NCI-H2081 treated with DMSO at 0.1 percent for 48 hours (cell line): ENCODE results near the gene FGD5.

Experiments
- DNase-seq: peaks from one replicate; lab custom pipeline; 2025; lab: John Stamatoyannopoulos, UW

FGD5 gene

DNA sequence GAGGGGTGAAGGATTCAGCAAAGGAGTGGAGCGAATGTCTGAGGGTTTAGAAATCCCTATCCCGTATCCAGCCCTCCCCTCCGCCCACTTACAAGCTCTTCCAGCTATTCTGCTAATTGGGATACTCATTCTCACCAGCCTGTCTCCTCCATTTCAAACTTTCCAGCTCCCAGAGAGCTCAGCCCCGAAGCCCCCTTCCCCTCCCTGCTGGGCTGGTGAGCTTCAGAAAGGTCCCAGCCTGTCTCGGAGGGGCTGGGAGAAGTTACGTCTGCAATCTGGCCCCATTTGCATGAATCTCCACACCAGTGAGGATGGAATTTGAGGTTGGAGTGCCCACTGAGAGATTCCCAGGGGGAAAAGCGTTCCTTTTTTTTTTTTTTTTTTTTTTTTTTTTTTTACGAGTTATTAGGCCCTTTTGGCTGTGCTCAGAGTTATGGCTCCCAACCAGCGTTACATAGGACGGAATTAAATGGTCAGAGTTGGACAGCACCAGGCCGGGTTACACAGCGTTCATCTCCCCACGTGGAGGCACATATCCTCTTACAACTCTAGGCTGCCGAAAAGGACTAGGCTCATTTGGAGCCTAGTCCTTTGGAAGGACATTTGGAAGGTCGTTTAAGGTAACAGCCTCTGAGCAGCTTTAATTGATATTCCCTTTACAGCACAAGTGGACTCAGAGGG is 34.6 kb downstream of the FGD5 start:
- no peak for DNase-seq

DNA sequence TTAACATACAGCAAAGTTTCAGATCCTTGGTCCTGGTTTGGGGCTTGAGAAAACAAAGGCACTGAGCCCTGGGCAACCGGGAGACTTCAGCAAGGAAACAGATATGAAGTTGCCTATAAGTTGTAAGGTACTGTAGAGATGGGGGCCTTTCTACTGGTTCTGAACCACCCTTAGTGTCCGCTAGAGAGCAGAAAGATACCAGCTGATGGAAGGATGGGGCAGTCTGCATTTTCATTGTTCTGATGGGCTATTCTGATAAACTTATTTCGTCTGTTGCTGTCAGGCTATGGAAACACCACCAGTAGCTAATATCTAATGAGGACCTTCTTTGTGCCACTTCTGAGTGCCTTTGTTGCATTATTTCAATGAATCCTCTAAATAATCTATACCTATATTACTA is 38.7 kb downstream of the FGD5 start:
- DNase-seq: no peak

DNA sequence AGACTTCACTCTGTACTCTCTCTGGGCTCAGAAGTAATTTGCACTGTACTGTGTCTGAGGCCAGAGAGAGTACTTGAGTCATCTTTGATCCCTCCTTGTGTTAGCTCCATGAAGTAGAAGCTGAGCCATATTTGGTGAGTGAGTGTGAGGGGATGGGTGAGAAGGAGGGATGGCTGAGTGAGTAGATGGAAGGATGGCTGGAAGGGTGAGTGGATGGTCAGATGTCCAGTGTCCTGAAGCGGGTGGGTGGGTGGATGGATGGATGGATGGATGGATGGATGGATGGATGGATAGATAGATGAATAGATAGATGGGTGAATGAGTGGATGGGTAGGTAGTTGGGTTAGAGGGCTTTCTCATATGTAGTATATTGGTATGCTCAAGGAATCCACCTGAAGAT is 39.3 kb downstream of the FGD5 start:
- DNase-seq: no peak

DNA sequence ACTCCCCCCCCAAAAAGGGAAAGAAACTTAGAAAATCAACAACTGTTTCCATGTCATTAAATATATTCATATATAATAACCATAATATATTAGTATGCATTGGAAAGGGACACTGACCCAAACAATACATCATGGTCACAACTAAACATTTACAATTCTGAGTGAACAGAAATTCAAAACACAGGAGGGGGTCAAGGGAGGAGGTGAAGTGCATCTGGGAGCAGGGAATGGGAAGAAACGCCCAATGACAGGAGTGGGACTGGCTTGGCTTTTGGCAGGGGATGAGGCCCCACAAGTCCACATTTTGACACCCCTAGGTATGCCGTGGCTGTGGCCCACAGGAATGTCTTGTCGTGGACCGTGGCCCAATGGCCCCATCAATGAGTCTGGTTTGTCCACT is 41.1 kb downstream of the FGD5 start:
- no peak for DNase-seq

DNA sequence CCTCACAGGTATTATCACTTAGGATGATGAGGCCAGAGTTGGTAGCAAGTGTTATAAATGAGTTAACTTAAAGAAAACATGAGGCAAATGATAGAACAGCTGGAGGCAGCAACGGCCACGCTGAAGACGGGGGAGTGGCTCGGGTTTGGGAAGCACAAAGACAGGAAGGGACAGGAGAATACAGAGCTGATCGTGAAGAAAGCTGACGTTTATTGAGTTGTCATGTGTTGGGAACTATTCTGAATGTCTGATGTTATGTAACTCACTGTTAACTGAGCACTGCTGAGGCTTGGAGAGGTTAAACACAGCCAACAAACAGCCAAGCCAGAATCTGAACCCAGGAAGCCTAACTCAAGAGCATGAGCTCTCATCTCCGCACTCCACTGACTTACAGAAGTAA is 42.3 kb downstream of the FGD5 start:
- no peak for DNase-seq

DNA sequence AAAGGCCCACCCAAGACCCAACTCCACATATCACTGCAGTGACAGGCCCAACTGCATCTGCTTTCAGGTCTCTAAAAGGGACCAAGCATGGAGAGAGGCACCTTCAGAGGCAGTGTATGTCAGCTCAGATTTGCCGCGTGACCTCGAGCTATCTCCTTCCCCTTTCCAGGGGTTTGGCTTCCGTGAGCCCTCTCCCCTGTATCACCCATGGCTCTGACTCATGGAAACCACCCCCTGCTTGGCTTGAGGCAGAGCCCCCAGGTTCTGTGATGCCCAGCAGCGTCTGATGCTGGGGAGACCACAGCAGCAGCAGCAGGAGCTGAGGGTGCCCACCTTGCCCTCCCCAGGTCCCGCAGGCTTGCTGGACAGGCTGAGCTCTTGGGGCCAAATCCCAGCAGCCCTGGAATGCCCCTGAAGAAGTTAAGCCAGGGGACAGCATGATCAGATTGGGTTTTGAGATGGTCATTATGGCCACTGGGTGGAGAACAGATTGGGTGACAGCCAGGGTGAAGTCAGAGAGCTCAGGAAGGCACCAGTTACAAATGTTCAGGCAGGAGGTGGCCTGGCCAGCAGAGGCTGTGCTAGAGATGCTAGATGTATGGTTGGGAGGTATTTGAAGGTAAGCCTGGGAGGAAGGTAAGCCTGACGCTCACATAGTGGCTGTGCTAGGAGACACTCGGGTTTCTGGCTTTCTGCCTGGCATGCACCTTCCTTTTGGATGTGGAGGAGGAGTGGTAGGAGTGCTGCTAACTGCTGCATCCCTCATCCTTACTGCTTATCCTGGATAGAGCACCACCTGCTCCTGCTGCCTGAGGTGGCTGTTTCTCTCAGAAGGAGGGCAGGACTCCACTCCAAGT is 42.9 kb downstream of the FGD5 start:
- DNase-seq: no peak

DNA sequence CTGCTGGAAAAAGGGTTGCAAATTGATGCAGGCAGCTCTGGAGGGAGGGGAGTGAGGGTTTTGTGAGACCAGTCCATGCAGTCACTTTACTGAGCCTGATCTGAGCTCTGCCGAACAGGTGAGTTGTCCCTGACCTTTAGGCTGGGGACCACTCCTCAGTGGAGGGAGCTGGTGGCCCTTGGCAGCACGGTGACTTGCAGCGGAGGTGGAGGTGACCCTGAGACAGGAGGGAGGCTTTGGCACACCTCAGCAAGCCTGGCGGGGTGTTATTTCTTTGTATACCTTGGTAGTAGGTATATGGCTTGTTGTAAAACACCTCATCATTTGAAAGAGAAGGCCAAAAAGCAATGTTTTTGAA is 43.5 kb downstream of the FGD5 start:
- no peak for DNase-seq

DNA sequence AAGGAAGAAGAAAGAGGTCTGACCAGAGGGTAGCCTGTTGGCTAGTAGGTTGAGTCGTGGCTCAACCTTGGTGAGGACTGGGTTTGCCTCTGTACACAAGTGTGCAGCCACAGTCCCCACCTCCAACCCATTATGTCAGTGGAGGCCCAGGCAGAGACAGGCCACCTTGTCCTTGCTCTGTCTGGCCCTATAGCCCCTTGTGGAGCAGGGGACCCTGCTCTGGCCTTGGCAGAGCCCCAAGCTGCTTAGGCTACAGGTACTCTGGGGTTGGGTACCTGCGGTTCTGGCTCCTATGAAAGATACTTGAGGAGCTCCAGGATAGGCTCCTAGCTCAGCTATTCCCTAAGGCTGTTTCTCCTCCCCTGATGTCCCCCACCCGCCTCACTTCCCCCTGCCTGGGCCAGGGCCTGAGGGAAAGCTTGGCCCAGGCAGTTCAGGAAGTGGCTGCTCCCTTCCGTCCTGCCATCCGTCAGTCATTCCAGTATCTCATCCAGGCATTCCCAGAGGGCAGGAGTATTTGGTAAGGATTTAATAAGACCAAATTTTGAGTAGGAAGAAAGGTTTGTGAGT is 44.0 kb downstream of the FGD5 start:
- no peak for DNase-seq

DNA sequence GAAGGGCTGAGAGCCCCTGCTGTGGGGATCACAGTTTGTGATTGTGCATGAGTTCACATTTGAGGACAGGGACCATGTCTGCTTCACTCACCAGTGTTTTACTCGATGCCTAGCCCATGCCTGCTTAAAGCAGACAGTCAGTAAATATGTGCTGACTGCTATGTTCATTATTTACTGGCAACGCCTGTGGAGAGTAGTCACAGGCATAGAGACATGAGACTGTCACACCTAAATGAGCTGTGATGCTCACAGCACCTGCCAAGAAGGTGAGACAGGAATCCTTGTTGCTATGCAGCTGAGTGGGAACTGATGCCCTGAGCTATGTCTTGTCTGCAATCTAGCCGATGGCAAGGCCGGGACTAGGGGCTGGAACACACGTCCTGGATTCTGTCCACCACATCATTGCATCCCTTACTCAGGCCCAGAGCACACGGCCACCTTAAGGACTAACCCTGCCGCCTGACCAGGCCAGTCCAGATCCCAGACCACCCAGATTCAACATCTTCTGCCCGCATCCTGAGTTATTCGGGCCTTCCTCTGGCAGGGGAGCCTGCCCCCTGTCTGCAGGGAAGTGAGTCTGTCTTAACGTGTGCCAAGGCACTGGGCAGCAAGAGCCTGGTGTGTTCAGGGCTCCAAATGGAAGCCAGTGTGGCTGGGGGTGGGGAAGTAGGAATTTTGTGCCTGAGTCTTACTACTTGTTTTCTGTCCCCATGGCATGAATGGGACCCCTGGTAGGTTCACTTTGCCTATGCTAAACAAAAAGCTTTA is 44.8 kb downstream of the FGD5 start:
- DNase-seq: no peak

DNA sequence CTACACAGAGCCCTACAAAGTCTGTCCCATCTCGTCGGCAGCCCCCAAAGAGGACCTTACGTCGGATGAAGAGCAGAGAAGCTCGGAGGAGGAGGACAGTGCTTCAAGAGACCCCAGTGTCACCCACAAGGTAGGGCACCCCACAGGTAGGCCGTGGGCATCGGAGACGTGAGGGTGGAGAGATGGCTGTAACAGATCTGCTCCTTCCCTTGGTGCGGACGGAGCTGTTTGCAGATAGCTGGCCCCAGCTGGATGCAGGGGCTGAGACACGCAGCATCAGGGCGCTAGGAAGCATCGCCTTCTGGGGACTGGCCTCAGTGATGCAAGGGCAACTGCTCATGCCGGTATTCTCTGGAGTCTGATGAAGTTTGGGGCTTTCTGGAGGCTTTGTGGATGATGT is 45.4 kb downstream of the FGD5 start:
- no peak for DNase-seq

DNA sequence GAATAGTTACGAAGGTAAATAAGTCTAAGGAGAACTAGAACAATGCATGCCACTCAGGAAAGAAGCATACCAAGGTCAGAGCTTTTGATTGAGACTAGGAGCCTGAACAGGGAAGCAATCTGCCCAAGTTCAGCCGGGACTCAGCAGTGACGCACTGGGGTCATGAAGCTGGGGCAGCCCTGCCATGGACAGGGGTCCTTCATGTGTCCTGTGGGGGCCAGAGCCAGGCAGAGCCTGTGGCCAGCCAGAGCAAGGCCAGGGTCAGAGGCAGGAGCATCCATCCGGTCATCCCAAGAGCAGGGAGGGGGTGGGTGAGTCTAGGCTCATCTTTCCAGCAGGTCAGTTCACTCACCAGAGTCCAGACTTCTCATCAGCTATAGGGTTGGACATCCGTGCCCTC is 47.9 kb downstream of the FGD5 start:
- DNase-seq: no peak

DNA sequence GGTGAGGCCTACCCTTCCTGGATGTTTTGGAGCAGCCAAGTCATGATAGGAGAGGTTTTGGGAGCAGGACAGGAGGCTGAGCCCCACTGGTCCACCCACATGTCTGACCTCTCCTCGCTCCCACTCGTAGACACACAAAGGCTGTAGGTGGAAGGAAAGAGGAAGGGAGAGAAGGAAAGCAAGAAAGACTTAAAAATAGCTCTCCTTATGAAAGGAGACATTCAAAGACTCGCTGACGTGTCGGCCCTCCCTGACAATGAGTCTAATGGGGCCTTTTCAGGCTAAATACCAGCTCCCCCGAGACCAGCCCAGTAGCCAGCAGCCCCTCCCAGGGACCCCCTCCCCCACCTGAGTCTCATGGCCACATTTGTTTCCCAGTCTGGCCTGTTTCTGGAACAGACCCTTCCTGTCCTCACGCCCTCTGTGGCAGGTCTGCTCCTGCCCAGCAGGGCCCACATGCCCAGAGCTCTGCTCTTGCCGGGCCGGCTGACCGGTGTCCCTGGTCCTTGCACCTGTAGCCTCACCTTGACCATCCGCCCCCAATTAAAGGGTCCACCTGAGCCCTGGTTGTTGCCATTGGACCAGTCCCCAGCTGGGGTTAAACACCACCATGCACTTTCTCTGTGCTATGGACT is 49.3 kb downstream of the FGD5 start:
- DNase-seq: no peak

DNA sequence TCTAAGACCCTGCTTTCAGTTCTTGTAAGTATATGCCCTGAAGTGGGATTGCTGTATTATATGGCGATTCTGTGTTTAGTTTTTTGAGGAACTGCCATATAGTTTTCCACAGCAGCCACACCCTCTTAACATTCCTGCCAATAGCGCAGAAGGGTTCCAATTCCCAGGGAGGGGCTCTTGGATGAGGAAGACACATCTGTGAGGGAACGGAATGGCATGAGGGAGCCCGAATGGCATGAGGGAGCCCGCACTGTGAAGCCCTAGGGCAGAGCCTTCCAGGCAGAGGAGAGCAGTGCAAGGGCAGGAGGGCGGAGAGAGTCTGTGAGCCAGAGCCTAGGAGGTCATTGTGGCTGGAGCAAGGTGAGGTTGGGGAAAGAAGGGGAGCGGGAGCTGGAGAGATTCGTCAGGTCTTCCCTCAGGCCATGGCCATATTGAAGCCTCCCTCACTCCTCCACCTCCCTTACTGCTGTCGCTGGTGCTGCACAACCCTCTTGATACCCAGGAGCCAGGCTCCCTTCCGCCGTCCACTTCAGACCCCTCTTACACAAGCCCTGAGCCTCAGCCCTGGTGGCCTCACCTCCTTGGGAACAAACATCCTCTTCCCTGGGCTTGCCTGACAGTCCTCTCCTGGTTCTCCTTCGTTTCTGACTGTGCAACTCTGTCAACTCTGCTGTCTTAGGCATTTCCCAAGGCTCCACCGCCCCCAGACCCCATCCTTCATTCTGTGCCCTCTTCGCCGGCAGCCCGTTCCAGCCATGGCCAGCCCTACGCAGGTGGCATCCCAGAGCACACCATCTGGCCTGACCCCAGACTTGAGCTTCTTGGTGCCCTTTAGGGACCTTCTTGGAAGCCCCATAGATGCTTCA is 51.4 kb downstream of the FGD5 start:
- no peak for DNase-seq

DNA sequence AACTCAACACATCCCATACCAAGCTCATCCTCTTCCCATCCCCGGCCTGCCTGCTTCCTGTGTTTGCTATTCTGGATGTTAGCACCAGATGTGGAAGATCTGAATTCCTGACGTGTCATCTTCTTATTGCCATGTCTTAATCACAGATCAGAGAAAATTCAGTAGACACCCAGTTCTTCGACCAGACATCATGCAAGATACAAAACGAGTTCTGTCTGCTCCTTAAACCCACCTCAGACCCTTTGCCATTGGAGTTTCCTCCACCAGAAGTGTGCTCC is 52.0 kb downstream of the FGD5 start:
- no peak for DNase-seq

DNA sequence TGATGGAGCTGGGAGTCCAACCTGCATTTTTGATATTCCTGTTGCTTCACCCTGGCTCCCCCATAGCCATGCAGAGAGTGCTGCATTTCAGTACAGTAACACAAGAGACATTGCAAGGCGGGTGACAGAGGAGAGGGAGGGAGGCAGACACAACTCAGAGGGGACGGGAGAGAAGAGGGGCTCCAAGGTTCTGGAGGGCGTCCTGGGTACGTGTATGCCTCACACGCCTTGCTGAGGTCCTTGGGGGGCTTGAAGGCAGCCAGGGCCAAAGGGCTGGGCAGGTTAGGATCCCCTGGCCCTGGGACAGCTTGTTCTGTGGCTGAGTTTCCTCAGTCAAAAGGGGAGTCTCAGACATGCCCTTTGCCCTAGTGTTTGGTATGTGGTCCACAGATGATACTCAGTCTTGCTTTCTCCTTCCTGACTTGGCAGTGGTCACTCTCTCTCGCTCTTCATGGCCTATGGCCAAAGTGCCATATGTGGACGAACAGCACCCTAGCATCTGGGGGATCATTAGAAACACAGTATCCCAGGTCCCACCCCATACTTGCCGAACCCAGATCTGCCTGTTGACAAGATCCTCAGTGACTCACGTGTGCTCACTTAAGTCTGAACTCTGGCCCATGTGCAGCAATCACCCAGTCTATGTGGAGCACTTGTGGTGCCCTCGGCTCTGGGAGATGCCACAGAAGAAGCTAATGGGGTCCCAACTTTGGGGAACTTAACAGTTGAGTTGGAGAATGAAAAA is 52.9 kb downstream of the FGD5 start:
- DNase-seq: no peak

DNA sequence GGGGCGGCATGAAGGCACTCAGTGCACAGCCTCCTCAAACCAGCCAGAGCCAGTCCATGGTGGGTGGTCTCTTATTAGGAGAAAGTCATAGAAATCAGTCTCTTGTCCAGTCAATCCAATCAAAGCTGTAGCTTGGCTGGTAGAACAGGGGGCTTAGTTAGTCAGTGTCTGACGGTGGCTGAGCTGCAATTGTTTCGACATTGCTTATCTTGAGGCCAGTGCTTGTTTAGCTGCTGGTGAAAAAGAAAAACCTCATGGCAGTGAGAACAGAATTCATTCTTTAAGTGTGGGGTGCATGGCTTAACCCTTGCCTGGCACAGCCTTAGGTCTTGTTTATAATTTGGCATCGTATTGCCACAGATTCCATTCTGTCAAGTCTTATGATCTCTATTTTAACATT is 53.9 kb downstream of the FGD5 start:
- DNase-seq: no peak

DNA sequence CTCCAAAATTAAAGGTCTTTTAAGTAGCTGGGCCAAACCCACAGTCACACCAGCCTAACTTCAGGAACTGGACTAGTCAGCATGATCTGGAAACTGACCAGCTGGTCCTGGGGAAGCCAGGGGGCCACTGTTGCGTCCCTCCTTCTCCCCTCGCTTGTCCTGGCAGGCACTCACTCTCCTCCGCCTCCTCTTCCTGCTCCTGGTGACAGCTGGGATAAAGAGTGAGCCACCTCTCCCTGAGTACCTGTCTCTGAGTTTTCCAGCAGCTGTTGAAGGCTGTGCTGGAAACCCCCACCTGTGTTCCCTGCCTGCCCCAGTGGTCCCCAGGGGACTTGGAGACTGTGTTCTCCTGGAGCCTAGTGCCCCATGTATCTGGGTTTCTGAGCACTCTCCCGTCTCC is 56.0 kb downstream of the FGD5 start:
- DNase-seq: no peak

DNA sequence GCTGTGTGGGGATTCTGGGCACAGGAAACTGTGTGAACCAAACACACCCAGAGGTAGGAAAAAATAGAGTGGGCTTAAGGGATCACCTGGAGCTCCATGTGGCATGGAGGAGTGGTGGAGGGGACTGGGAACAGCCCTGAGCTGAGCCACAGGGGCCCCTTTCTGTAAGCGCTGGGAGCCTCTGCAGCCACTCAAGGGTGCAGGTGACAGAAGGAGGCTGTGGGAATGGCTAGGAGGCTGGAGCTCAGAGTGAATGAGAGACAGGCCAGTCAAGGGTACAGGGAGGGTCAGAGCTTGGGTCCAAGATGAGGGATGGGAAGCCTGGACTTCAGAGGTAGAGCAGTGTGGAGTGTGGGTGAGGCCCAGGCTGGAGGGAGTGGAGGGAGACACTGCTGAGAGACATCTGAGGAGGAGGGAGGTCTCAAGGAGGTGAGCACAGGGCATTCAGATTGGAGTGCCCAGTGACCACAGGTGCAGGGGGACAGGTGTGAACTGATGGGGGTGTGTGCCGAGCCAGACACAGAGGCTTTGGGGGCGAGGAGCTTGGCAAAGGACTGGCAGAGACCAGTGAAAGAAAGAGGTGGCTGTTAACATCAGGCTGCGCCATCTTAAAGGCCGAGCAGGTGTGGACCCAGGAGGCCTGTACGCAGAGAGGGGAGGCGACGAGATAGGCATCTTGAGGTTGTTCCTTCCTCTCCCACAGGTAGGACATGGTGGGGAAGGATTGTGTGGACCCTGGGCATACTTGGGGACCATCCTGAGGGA is 56.8 kb downstream of the FGD5 start:
- DNase-seq: no peak

DNA sequence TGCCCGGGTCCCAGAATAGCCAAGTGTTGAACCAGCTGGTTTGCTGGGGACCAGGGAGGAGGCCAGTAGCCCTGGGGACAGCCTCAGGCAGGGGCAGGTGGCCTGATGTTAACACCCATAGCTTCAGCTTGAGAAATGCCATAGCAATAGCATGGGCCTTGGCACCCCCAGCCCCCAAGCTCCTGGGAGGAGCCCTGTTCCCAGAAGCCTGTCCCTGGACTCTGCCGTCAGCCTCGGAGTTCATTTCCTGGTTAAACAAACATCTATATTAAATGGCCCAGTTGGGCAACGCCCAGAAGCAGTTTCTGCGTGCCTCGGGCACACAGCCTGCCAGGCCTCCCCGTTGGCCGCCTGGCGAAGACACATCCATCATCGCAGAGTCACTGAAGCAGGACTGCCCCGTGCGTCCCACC is 58.2 kb downstream of the FGD5 start:
- peak; percentile 41 for DNase-seq

DNA sequence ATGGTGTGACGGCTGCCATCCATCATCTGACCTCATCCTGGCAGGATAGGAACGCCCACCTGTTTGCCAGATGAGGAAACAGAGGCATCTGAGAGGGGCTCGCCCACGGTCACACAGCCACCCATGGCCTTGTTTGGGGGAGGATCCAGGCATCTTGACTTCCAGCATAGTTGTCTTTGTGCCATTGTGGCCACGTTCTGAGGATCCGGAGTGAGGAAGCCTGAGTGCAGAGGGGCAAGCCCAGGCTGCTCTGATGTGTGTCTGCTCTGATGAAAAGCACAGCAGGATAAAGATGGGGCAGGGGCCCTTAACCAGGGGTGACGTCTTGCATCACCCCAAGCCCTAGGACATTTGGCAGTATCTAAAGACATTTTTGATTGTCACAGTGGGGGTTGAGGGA is 58.7 kb downstream of the FGD5 start:
- no peak for DNase-seq
